ENCODE results near the gene TSPAN14.

The TSPAN14 gene

GRCh38 chr10:80453842-80454512 is at the start of gene TSPAN14:
Gene TSPAN14, plus strand, starts transcription at chr10:80454310. Its CDS starts 34,924 bp downstream, at chr10:80489234.
- Mint-ChIP-seq H3K36me3 (ENCODE audit: low read depth) (peaks cover 7% of the 10 kb centered on the region), H3K4me1 (peaks cover 49% of the 10 kb centered on the region), H3K4me3 (peak within 1 kb of the TSS; percentile 96), H3K27me3 (no peaks in the 10 kb centered on the region), H3K27ac (peak within 1 kb of the TSS; percentile 88), H3K9me3 (no peaks in the 10 kb centered on the region)
- DNase-seq = peak; percentile 79
- ATAC-seq = peak; percentile 84

- ATAC-seq = no peak
- H3K4me1 Mint-ChIP-seq = peaks cover 16% of the 10 kb centered on the region
- no peak overlapping the region for H3K4me3 Mint-ChIP-seq
- DNase-seq = no peak
- H3K27me3 Mint-ChIP-seq = peaks cover 6% of the 10 kb centered on the region
- H3K27ac Mint-ChIP-seq = no peak overlapping the region
- no peaks in the 10 kb centered on the region for H3K36me3 Mint-ChIP-seq (ENCODE audit: low read depth)
- H3K9me3 Mint-ChIP-seq = no peaks in the 10 kb centered on the region
Observed at GRCh38 chr10:80405035-80405434, 49.1 kb upstream of the TSPAN14 start.

- ATAC-seq (no peak), DNase-seq (no peak)
- no peak overlapping the region for H3K27ac Mint-ChIP-seq
- H3K4me1 Mint-ChIP-seq = peaks cover 22% of the 10 kb centered on the region
- peaks cover 6% of the 10 kb centered on the region for H3K27me3 Mint-ChIP-seq
- no peaks in the 10 kb centered on the region for H3K36me3 Mint-ChIP-seq (ENCODE audit: low read depth)
- no peak overlapping the region for H3K4me3 Mint-ChIP-seq
- H3K9me3 Mint-ChIP-seq = no peaks in the 10 kb centered on the region
Observed at GRCh38 chr10:80405626-80406025, 48.5 kb upstream of the TSPAN14 start.

GRCh38 chr10:80406204-80406603 is 47.9 kb upstream of the TSPAN14 start:
- no peak overlapping the region for H3K27ac Mint-ChIP-seq
- no peak for ATAC-seq
- DNase-seq = no peak
- no peaks in the 10 kb centered on the region for H3K36me3 Mint-ChIP-seq (ENCODE audit: low read depth)
- no peak overlapping the region for H3K4me3 Mint-ChIP-seq
- peaks cover 26% of the 10 kb centered on the region for H3K4me1 Mint-ChIP-seq
- no peaks in the 10 kb centered on the region for H3K9me3 Mint-ChIP-seq
- peaks cover 6% of the 10 kb centered on the region for H3K27me3 Mint-ChIP-seq

GRCh38 chr10:80407812-80408241 is 46.3 kb upstream of the TSPAN14 start:
- peaks cover 6% of the 10 kb centered on the region for H3K27me3 Mint-ChIP-seq
- ATAC-seq (peak; percentile 85), DNase-seq (peak; percentile 72)
- peak overlapping the region; percentile 82 for H3K4me3 Mint-ChIP-seq
- no peaks in the 10 kb centered on the region for H3K9me3 Mint-ChIP-seq
- H3K36me3 Mint-ChIP-seq (ENCODE audit: low read depth) = no peaks in the 10 kb centered on the region
- H3K4me1 Mint-ChIP-seq = peaks cover 38% of the 10 kb centered on the region
- H3K27ac Mint-ChIP-seq = peak overlapping the region; percentile 95

GRCh38 chr10:80408242-80409101 is 45.6 kb upstream of the TSPAN14 start, which contains the start of gene PRXL2A:
Gene PRXL2A, plus strand, starts transcription at chr10:80408551. Its CDS starts 11,917 bp downstream, at chr10:80420468.
- Mint-ChIP-seq H3K27ac (peak within 1 kb of the TSS; percentile 95), H3K9me3 (no peaks in the 10 kb centered on the region), H3K36me3 (ENCODE audit: low read depth) (no peaks in the 10 kb centered on the region), H3K4me1 (peaks cover 45% of the 10 kb centered on the region), H3K4me3 (peak within 1 kb of the TSS; percentile 82), H3K27me3 (peaks cover 6% of the 10 kb centered on the region)
- peak; percentile 92 for DNase-seq
- ATAC-seq = peak; percentile 83

GRCh38 chr10:80409121-80409520 is 45.0 kb upstream of the TSPAN14 start:
- Mint-ChIP-seq H3K27me3 (peaks cover 6% of the 10 kb centered on the region), H3K36me3 (ENCODE audit: low read depth) (no peaks in the 10 kb centered on the region), H3K27ac (peak overlapping the region; percentile 14), H3K9me3 (no peaks in the 10 kb centered on the region), H3K4me3 (peak overlapping the region; percentile 82), H3K4me1 (peaks cover 49% of the 10 kb centered on the region)
- ATAC-seq = no peak
- DNase-seq = no peak

- ATAC-seq = no peak
- no peak for DNase-seq
- peak overlapping the region; percentile 42 for H3K4me3 Mint-ChIP-seq
- no peaks in the 10 kb centered on the region for H3K36me3 Mint-ChIP-seq (ENCODE audit: low read depth)
- peaks cover 6% of the 10 kb centered on the region for H3K27me3 Mint-ChIP-seq
- H3K27ac Mint-ChIP-seq = peak overlapping the region; percentile 60
- H3K4me1 Mint-ChIP-seq = peaks cover 51% of the 10 kb centered on the region
- no peaks in the 10 kb centered on the region for H3K9me3 Mint-ChIP-seq
Observed at GRCh38 chr10:80410122-80410521, 44.0 kb upstream of the TSPAN14 start.

GRCh38 chr10:80410578-80411145 is 43.4 kb upstream of the TSPAN14 start:
- Mint-ChIP-seq H3K27me3 (peaks cover 6% of the 10 kb centered on the region), H3K4me3 (no peak overlapping the region), H3K36me3 (ENCODE audit: low read depth) (no peaks in the 10 kb centered on the region), H3K4me1 (peaks cover 51% of the 10 kb centered on the region), H3K9me3 (no peaks in the 10 kb centered on the region), H3K27ac (no peak overlapping the region)
- no peak for DNase-seq
- ATAC-seq = no peak

- Mint-ChIP-seq H3K27me3 (peaks cover 6% of the 10 kb centered on the region), H3K27ac (no peak overlapping the region), H3K36me3 (ENCODE audit: low read depth) (no peaks in the 10 kb centered on the region), H3K4me3 (no peak overlapping the region), H3K9me3 (no peaks in the 10 kb centered on the region), H3K4me1 (peaks cover 51% of the 10 kb centered on the region)
- DNase-seq (no peak), ATAC-seq (no peak)
Observed at GRCh38 chr10:80411267-80411668, 42.8 kb upstream of the TSPAN14 start.

GRCh38 chr10:80411681-80412220 is 42.4 kb upstream of the TSPAN14 start:
- ATAC-seq = no peak
- Mint-ChIP-seq H3K27ac (no peak overlapping the region), H3K4me3 (no peak overlapping the region), H3K9me3 (no peaks in the 10 kb centered on the region), H3K27me3 (peaks cover 6% of the 10 kb centered on the region), H3K36me3 (ENCODE audit: low read depth) (no peaks in the 10 kb centered on the region), H3K4me1 (peaks cover 51% of the 10 kb centered on the region)
- DNase-seq = no peak

- H3K9me3 Mint-ChIP-seq = no peaks in the 10 kb centered on the region
- H3K4me3 Mint-ChIP-seq = no peak overlapping the region
- no peaks in the 10 kb centered on the region for H3K36me3 Mint-ChIP-seq (ENCODE audit: low read depth)
- ATAC-seq = peak; percentile 11
- H3K27ac Mint-ChIP-seq = peak overlapping the region; percentile 5
- peaks cover 48% of the 10 kb centered on the region for H3K4me1 Mint-ChIP-seq
- peaks cover 5% of the 10 kb centered on the region for H3K27me3 Mint-ChIP-seq
- DNase-seq = peak; percentile 21
Observed at GRCh38 chr10:80412486-80412885, 41.6 kb upstream of the TSPAN14 start.

GRCh38 chr10:80413271-80413996 is 40.7 kb upstream of the TSPAN14 start:
- no peaks in the 10 kb centered on the region for H3K27me3 Mint-ChIP-seq
- DNase-seq (no peak), ATAC-seq (peak; percentile 25)
- no peaks in the 10 kb centered on the region for H3K9me3 Mint-ChIP-seq
- H3K4me1 Mint-ChIP-seq = peaks cover 43% of the 10 kb centered on the region
- no peaks in the 10 kb centered on the region for H3K36me3 Mint-ChIP-seq (ENCODE audit: low read depth)
- peak overlapping the region; percentile 5 for H3K27ac Mint-ChIP-seq
- no peak overlapping the region for H3K4me3 Mint-ChIP-seq

Measured in activated naive CD8-positive, alpha-beta T cell treated with anti-CD3 and anti-CD28 coated beads, Interleukin-2, amount 50 U/mL, for 24 hours (primary cell).